ENCODE results near the gene TELO2.

The TELO2 gene

DNA sequence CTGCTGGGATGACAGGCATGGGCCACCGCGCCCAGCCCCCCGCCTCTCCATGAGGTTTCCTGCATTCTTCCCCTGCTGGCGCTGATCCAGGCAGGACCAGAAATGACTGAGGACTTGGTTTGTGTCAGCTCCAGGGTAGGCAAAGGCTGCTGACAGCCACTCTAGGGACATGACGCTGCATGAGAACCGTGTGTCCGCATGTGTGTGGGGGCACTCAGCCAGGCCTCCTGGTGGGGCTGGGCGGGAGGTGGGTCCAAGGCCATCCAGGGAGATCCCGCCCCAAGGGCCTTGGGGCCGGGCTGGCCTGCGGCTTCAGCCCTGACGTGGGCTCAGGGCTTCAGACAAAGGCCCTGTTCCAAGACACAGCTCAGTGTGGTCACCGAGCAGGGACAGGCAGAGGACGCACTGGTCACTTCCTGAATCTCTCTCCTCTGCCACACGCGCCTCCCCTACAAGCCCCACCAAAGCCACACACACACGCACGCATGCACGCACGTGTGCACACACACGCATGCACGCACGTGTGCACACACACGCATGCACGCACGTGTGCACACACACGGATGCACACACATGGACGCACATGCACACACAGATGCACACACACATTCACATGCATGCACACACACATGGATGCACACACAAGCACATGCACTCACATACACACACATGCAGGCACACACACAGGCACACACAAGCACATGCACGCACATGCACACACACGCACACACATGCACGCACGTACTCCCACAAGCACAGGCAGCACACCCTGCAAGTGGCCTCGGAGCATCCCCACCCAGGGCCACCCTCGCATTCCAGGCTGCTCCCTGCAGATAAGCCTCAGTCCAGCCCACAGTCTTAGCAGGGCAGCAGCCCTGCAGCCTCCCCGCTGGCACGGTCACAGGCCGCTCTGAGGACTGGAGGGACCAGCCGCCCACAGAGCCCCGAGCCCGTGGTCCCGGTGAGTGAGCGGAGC is 35.0 kb downstream of the TELO2 start:
- in situ Hi-C loops (cut with HindIII; ENCODE audit: low pct_ligation_motif_present, low pct_unique_long_range_greater_than_20kb, low sequenced_read_pairs) = no loop called here

DNA sequence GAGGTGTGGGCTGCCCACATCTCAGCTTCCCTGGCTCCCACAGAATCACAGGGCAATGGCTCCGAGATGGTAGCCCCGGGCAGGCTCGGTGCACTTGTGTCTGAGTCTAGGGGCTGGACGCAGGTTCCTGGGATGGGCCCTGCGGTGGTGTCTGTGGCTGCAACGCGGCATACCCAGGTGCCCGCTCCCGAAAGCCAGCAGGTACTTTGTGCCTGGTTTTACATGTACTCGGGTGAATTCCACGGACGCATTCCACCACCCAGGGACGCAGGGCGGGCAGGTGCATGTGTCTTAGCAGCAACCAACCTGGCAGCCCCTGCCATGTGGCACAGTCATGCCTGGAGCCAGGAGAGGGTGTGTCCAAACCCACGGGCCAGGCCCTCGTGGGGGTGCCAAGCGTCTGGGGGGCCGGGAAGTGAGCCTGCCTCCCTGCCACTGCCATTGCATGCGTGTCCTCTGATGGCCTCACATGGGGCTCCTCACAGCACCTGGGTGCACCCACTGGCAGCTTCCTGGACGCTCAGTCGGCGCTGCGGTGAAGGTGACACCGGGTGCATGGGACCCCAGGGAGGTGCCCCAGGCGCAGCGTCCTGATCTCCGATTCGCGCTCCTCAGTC is 35.9 kb downstream of the TELO2 start:
- in situ Hi-C loops (cut with HindIII; ENCODE audit: low pct_ligation_motif_present, low pct_unique_long_range_greater_than_20kb, low sequenced_read_pairs) = no loop called here
- no peak for DNase-seq

More for the DNA sequence above, 35.0 kb downstream of the TELO2 start:
- no peak for DNase-seq

DNA sequence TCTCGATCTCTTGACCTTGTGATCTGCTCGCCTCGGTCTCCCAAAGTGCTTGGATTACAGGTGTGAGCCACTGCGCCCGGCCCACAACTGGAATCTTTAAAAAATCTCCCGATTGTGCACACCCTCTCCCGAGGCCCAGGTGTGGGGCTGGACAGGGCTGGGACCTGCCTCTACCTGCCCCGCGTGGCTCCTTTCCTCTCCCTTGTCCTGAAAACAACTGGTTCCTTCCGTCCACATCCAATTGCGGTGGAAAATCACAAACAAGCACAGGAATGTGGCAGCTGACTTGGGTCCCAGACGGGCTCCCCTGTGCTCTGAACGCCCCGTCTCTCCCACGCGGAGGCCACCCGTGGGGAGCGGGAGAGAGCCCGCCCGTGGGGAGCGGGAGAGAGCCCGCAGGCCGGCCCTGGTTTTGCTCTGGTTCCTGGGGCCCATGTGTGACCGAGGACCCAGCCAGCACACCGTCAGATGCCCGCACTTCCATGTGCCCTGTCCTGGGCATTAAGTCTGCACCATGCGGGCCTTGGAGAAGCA is 37.3 kb downstream of the TELO2 start:
- in situ Hi-C loops (cut with HindIII; ENCODE audit: low pct_ligation_motif_present, low pct_unique_long_range_greater_than_20kb, low sequenced_read_pairs) = no loop called here

DNA sequence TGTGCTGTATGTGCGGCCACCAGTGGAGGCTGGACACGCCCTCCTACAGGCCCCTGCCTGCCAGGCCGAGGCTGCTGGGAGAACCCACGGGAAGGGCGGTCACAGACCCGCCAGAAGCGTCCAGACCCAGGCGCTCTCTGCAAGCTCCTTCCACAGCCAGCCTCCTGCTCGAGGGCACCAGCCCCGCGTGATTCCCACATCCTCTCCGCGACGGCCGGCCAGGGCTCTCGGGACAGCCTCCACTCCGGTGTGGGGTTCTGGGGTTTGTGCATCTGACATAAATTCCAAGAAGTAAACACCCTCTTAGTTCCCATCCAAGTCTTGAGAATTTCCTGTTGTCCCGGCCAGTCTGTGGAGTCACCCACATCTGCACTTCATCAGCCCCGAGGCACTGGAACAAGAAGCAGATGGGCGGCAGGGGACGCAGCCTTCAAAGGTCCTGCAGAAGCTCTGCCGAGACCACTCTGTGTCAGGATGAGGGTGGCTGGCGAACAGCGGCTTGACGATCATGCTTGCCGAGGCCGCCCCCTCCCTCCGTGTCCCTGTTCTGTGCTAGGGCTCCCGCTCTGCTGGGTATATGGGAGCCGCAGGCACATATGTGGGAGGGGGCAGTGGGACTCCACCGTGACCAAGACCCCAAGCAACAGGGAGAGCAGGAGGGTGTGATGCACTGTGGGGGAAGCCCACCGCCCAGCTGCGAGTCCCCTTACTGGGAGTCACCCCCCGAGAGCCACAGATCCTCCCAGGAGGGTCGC is 37.9 kb downstream of the TELO2 start:
- in situ Hi-C loops (cut with HindIII; ENCODE audit: low pct_ligation_motif_present, low pct_unique_long_range_greater_than_20kb, low sequenced_read_pairs) = no loop called here
- no peak for DNase-seq

More for the DNA sequence above, 37.3 kb downstream of the TELO2 start:
- DNase-seq = no peak

DNA sequence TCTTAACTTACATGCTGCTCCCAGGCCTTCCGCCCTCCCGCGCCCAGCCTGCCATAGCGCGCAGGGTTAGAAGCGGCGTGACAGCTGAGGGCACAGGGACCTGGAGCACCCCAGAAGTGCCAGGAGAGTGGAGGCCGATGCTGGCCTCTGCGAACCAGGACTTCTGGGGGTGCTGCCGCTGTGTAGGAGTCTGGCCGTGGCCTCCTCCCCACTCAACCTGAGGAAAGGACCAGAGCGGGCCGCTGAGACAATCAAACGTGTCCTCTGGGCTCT is 38.4 kb downstream of the TELO2 start:
- DNase-seq = no peak
- in situ Hi-C loops (cut with HindIII; ENCODE audit: low pct_ligation_motif_present, low pct_unique_long_range_greater_than_20kb, low sequenced_read_pairs) = no loop called here

DNA sequence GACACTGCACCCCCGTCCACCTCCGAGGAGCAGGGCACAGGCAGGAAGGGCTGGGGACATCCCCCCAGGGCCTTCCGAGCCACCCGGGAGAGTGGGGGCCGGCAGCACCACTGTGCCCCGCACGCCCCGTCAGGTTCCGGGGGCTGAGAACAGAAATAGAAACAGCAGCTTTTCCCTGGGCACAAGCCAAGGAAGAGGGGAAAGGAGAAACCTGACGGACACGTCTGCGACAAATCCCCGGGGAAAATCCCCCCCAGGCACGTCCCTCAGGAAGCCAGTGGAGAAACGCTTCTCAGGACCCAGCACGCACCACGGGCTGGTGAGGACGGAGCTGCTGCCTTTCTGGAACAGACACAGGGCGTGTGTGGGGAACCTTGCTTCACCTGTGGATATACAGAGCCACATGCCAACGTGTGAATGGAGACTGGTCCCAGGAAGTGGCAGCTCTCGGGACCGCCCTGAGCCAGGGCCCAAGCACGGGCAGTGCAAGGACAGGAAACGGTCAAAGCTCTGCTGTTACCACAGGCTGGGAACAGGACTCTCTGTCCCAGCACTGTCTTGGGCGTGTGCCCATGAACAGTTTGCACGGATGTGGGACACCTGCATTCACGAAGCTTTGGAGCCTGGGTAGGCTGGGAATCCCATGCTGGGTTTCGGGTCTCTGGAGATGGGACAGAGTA is 39.1 kb downstream of the TELO2 start:
- DNase-seq = no peak
- in situ Hi-C loops (cut with HindIII; ENCODE audit: low pct_ligation_motif_present, low pct_unique_long_range_greater_than_20kb, low sequenced_read_pairs) = no loop called here

DNA sequence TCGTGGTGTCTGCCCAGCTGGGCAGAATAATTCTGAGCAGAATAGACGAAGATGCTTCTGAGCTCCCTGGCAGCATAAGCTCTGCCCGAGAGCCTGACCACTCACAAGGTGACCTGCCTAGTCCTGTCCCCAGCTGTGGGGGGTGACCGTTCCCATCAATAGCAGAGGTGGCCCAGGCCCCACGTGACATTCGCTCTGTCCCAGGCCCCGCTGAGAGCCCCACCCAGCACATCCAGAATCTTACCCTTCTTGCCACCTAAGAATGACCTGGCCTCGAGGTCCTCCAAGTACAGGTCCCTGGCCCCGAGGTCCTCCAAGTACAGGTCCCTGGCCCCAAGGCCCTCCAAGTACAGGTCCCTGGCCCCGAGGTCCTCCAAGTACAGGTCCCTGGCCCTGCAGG is 39.6 kb downstream of the TELO2 start:
- no peak for DNase-seq
- in situ Hi-C loops (cut with HindIII; ENCODE audit: low pct_ligation_motif_present, low pct_unique_long_range_greater_than_20kb, low sequenced_read_pairs) = no loop called here

DNA sequence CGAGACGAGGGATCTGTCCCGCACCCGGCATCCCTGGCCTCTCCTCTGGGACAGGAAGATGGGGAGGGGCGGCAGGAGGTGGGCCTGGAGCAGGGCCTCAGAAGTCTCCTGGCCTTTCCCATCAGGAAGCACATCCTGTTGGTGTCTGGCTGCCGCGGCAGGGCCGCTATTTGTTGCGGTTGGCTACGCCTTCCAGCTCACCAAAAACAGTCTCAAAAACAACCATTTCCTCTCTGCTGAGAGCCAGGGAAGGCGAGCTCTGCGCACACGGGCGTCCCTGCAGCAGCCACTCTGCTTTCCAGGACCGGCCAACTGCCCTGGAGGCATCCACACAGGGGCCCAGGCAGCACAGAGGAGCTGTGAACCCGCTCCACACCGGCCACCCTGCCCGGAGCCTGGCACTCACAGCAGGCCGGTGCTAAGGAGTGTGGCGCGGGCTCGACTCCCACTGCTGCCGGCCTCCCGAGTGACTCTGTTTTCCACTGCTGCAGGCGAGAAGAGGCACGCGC is 40.3 kb downstream of the TELO2 start, which contains the start of gene TMEM204:
Gene TMEM204, plus strand, starts transcription at position 224 of the 509 bp plus-strand sequence. CDS start 610 bp downstream, outside the sequence.
- no peak for DNase-seq
- in situ Hi-C loops (cut with HindIII; ENCODE audit: low pct_ligation_motif_present, low pct_unique_long_range_greater_than_20kb, low sequenced_read_pairs) = no loop called here

DNA sequence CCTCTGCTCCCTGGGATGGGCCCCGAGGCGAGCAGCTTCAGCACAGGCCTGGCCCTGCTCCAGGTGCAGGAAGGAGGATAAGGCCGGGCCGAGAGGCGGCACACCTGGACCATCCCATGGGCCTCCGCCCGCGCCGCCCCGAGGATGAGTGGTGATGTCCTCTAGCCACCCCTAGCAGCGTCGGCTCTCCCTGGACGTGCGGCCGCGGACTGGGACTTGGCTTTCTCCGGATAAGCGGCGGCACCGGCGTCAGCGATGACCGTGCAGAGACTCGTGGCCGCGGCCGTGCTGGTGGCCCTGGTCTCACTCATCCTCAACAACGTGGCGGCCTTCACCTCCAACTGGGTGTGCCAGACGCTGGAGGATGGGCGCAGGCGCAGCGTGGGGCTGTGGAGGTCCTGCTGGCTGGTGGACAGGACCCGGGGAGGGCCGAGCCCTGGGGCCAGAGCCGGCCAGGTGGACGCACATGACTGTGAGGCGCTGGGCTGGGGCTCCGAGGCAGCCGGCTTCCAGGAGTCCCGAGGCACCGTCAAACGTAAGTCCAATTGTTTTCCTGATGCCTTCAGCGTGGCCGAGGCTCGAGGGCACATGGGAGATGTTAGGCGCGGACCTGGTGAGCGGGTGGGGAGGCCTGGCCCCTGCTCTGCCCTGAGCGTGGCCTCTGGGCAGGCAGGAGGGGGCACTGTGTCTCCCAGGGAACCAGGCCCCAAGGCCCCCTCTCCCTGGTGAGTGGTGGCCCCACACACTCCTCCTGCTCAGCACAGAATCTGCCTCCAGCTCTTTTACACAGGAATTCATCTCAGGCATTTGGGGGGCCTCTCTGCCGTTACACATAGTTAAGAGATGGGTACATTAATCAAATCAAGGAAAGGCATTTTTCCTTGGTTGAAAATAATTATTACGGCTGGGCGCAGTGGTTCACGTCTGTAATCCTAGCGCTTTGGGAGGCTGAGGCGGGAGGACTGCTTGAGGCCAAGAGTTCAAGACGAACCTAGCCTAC is 41.2 kb downstream of the TELO2 start:
- in situ Hi-C loops (cut with HindIII; ENCODE audit: low pct_ligation_motif_present, low pct_unique_long_range_greater_than_20kb, low sequenced_read_pairs) = no loop called here
- no peak for DNase-seq

DNA sequence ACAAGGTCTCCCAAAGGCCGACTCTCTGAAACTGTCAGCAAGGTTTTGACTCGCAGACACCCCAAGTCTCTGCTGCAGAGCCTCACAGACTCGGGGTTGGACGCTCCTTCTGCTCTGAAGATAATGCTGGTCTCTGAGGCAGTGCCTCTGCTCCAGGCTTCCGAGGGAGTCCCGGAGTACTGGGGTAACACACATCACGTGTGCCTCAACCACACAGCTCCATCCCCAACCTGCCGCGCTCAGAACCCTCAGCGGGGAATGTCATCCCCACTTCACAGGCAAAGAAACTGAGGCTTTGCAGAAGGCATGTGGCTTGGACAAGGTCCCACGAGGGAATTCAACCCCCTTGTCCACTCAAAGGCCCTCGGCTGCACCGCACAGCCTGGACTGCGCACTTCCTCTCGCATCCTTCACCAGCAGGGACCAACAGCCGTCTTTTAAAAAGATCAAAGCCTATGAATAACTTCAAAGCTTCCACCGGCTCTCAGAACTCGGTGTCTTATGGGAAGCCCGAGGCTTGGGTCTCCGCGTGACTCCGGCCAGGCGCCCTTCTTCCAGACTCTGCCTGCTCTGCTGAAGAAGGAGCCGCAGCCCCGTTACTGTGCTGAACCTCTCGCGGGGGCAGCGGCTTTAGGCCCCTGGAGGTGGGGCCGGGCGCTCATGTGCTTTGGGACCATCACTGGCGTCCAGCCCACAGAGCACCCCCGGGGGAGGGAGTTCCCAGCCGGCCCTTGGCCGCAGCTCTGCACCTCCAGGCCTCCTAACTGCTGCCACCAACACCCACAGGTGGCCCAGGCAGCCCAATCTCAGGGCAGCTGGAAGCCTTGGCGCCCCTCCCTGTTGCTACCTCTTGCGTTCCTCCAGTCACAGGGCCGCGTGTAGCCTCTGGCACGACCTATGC is 42.5 kb downstream of the TELO2 start:
- no peak for DNase-seq
- in situ Hi-C loops (cut with HindIII; ENCODE audit: low pct_ligation_motif_present, low pct_unique_long_range_greater_than_20kb, low sequenced_read_pairs) = no loop called here

DNA sequence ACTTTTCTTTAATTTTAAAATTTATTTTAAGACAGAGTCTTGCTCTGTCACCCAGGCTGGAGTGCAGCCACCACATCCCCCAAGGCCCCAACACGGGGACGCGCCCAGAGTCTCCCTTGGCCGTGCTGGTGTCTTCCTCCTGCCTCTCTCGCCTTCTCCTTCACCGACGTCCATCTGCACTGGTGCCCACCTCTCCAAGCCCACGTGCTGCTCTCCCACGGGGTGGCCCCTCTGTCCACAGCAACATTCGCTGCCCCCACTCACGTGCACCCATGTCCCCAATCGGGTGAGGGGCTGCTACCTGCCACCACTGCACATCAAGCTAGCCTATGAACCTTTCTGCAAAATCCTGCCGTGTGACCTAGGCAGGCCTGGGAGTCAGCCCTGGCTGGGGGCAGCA is 43.4 kb downstream of the TELO2 start:
- no peak for DNase-seq
- in situ Hi-C loops (cut with HindIII; ENCODE audit: low pct_ligation_motif_present, low pct_unique_long_range_greater_than_20kb, low sequenced_read_pairs) = no loop called here

DNA sequence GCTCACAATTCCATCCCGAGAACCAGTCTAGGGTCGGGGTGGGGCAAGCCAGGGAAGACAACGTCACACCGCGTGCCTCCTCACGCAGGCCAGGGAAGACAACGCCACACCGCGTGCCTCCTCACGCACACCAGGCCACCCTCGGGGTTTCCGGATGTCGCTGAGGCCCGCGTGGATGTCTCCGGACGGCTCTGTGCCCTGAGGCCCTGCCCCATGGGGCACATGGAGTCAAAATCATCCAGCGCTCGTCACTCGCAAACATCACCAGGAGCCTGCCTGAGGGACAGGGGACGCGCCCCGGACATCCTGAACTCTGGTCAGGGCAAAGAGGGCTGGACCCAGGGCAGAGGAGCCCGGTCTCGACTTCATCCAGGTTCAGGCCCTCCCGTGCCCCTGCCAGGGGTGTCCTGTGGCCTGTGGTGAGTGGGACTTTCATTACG is 44.0 kb downstream of the TELO2 start:
- no peak for DNase-seq
- in situ Hi-C loops (cut with HindIII; ENCODE audit: low pct_ligation_motif_present, low pct_unique_long_range_greater_than_20kb, low sequenced_read_pairs) = no loop called here

DNA sequence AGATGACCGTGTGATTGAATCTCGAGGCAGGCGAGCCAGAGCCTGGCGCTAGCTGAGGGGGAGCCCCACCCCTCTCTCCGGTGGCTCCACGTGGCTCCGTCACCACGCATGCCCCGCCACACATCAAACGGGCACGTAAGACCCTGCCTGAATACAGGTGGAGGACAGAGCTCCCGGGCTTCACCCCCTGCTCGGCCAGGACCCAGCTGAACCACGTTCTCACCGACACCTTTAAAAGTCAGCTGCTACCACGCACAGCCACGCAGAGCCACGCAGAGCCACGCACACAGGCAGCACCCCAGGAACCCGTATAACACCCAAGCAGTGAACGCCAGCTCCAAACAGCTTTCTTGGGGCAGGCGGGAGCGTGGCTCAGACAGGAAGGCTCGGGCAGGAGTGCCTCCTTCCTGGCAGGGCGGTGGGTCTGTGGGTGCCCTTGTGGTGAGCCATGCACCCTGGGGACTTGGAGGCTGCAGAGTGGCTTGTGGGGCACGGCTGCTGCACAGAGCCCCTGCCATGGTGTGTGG is 44.7 kb downstream of the TELO2 start:
- in situ Hi-C loops (cut with HindIII; ENCODE audit: low pct_ligation_motif_present, low pct_unique_long_range_greater_than_20kb, low sequenced_read_pairs) = no loop called here
- DNase-seq = no peak

DNA sequence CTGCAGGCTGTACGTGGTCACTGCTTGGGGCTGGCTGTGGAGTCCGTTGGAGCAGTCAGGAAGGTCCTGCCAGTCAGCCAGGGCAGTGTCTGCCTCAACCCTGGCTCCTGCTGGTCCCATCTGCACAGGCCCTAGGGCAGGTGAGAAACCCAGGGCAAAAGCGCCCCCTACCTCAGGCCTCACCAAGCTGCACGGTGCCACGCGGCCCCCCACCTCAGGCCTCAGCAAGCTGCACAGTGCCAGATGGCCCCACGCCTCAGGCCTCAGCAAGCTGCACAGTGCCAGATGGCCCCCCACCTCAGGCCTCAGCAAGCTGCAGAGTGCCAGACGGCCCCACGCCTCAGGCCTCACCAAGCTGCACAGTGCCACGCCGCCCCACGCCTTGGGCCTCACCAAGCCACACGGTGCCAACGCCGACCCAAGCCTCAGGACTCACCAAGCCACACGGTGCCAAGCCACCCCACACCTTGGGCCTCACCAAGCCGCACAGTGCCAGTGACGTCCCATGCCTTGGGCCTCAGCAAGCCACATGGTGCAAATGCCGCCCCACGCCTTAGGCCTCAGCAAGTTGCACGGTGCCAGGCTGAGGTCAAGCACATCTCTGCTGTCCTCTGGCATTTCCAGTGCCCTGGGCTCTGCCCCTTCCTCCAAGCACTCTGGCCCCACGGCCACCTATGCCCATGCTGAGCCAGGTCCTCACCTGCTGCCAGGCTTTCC is 45.8 kb downstream of the TELO2 start:
- peak; percentile 7 for DNase-seq
- in situ Hi-C loops (cut with HindIII; ENCODE audit: low pct_ligation_motif_present, low pct_unique_long_range_greater_than_20kb, low sequenced_read_pairs) = no loop called here

DNA sequence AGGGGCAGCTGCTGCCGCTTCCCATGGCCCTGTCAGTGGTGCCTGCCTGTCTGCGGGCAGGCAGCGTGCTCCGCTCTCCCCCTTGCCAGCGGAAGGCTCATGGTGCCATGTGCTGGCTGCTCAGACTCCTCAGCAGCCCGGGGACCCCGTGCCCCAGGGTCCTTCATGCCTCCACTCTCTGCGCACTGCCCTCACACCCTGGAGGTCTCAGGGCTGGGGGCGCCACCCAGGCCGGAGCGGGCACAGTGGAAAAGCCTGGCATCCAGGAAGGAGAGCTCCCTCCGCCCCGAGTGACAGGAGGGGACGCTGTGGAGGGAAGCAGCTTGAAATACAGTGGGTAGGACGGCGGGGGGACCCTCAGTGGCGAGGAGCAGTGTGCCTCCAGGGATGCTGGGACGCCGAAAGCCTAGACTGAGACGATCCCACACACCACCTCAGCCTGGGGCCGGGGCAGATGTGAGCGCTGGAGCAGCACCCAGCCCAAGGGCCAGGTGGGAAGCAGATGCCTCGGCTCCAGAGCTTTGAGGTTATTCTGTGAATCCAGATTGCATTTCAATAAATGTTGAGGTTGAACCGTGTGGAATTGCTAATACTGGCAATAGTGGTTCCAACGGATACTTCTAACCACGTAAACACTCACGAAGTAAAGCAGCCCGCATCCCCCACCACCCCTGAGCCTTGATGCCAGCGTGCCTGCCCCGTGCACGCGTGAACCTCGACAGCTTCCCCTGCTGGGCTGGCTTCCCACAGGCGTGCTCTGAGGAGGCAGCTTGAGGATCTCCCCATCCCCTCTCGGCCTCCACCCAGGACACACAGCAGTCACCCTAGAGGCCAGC is 46.8 kb downstream of the TELO2 start:
- DNase-seq = no peak
- in situ Hi-C loops (cut with HindIII; ENCODE audit: low pct_ligation_motif_present, low pct_unique_long_range_greater_than_20kb, low sequenced_read_pairs) = no loop called here

All from ACHN (cell line).